NCI-H2196 treated with DMSO at 0.1 percent for 48 hours (cell line): ENCODE data around the gene PAK1IP1.
A peak's percentile ranks its signal among the peaks of the same experiment; 100 is the strongest.
"Not testable (repeated sequence)": the region's sequence is repeated elsewhere in the genome, so short reads cannot be mapped to it uniquely, and the experiment has no call there.

ENCODE experiments used
- DNase-seq: peaks from one replicate; lab custom pipeline; 2025; ENCODE audit not compliant: unreplicated experiment; lab: John Stamatoyannopoulos, UW

Gene PAK1IP1

GRCh38 chr6:10740061-10740460 lies 45.3 kb downstream of the PAK1IP1 start:
- DNase-seq, result no peak

DNA sequence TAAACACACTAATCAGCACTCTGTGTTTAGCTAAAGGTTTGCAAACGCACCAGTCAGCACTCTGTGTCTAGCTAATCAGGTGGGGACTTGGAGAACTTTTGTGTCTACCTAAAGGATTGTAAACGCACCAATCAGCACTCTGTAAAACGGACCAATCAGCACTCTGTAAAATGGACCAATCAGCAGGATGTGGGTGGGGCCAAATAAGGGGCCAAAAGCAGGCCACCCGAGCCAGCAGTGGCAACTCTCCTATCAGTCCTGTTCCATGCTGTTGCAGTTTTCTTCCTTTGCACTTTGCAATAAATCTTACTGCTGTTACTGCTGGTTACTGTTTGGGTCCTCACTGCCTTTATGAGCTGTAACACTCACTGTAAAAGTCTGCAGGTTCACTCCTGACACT lies 46.9 kb downstream of the PAK1IP1 start:
- not testable (repeated sequence) for DNase-seq

DNA sequence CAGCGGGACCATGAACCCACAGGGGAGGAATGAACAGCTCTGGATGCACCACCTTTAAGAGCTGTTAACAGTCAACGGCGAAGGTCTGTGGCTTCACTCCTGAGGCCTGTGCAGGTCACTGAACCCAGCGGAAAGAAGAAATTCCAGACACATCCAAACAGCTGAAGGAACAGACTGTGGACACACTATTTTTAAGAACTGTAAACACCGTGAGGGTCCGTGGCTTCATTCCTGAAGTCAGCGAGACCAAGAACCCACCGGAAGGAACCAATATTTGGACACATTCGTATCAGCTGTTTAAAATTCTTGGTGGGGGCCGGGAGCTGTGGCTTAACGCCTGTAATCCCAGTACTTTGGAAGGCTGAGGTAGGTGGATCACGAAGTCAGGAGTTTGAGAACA lies 47.5 kb downstream of the PAK1IP1 start:
- no peak for DNase-seq

- DNase-seq, result no peak
Measured at GRCh38 chr6:10743515-10743914, 48.7 kb downstream of the PAK1IP1 start.

GRCh38 chr6:10745116-10745515 lies 50.3 kb downstream of the PAK1IP1 start:
- DNase-seq, result no peak

GRCh38 chr6:10746915-10747250 lies 52.1 kb downstream of the PAK1IP1 start:
- no peak for DNase-seq

- DNase-seq, result peak; percentile 100
Measured at GRCh38 chr6:10747251-10747972, 52.6 kb downstream of the PAK1IP1 start, which contains the start of gene TMEM14B. TMEM14B (plus strand) TSS chr6:10747805; CDS start chr6:10749246, 1,441 bp downstream.

DNA sequence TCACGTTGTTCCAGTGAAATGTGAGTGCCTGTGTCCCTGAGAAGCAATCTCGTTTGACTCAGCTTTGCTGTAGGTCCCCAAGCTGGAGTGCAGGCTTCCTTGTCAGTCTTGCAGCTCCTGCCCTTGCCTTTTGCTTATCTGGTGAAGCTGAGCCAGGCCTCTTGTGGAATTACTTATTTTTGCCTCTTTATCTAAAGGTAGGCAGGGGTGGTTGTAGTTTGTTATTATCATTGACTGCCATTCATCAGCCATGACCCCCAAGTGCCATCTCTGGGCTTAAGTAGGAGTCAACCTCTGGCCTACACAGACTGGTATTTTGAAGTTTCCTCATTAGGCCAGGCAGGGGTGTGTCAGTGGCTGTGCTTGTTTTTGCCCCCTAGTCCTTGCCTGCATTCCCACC lies 55.0 kb downstream of the PAK1IP1 start:
- DNase-seq, result no peak

DNA sequence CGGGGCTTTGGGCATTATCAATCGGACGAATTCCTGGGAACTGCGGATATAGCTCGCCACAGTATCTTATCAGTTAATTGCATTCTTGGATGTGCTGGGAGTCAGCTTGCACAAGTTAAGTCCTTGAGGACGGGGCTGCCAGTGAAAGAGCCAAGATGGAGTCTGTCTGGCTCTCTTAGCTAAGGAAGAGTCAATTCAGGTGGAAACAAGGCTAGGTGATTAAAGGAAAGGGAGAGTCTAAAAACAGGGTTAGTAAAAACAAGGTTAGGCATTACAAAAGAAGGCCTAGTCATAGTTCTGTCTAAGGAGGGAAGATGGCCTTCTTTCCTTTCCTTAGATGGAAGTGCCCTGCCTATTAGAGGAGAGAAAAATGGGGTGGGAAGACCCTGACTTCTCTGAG lies 55.8 kb downstream of the PAK1IP1 start:
- DNase-seq, result not testable (repeated sequence)

- DNase-seq, result not testable (repeated sequence)
Measured at GRCh38 chr6:10751757-10752156, 57.0 kb downstream of the PAK1IP1 start.

GRCh38 chr6:10756085-10756484 lies 61.3 kb downstream of the PAK1IP1 start:
- no peak for DNase-seq
